GM21786 (cell line): ENCODE data around the gene GRIN2D.
"Not testable (repeated sequence)": the region's sequence is repeated elsewhere in the genome, so short reads cannot be mapped to it uniquely, and the experiment has no call there.

Source experiments
- ATAC-seq: cut with Tn5 transposase; IDR thresholded peaks from one replicate; pipeline ENCODE4 v1.9.1; 2021; ENCODE audit not compliant: unreplicated experiment

The GRIN2D gene

DNA sequence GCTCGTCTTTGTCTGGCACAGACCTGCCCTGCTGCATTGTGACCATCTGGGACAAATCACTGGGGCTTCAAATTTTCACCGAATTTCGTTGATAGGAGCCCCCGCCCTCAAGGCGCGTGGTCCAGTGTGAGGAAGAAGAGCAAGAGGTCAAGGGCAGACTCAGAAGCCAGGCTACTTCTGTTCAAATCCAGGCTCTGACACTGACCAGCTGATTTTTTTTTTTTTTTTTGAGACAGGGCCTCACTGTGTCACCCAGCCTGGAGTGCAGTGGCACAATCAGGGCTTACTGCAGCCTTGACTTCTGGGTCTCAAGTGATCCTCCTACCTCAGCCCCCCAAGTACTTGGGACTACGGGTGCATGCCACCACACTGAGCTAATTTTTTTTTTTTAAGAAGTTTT is 22.1 kb upstream of the GRIN2D start:
- ATAC-seq: no peak

DNA sequence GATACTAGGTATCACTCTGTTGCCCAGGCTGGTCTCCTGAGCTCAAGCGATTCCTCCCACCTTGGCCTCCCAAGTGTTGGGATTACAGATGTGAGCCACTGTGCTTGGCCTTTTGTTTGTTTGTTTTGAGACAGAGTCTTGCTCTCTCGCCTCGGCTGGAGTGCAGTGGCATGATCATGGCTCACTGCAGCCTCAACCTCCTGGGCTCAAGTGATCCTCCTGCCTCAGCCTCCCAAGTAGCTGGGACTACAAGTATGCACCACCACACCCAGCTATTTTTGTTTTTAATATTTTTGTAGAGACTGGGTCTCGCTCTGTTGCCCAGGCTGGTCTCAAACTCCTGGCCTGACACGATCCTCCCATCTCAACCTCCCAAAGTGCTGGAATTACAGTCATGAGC is 21.7 kb upstream of the GRIN2D start:
- not testable (repeated sequence) for ATAC-seq

DNA sequence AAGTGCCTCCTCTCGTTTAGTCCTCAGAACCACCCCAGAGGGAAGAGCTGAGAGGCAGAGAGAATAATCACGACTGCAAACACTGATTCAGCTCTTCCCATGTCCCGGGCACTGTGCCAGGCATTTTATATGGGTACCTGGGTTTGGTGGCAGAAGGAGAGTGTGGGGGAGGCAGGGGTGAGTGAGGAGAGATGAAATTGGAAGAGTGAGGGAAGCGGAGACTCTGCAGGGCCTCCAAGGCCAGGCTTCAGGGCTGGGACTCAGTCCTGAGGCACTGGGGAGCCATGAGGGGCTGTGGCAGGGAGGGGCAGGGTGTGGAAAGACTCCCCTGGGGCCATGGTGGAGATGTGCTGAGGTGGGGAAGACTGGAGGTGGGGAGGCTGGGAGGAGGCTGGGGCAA is 20.6 kb upstream of the GRIN2D start:
- no peak for ATAC-seq

DNA sequence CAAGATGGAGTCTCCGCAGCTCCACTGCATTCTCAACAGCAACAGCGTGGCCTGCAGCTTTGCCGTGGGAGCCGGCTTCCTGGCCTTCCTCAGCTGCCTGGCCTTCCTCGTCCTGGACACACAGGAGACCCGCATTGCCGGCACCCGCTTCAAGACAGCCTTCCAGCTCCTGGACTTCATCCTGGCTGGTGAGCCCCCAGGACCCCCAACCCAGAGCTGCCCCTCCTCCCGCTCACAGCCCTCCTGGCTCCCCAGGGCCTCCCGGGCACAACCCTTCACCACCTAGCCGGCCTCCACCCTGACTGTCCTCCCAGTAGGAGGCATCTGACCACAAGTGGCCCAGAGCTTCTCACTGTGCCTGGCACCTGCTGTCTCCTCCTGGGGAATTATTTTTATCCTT is 19.9 kb upstream of the GRIN2D start:
- ATAC-seq: no peak

DNA sequence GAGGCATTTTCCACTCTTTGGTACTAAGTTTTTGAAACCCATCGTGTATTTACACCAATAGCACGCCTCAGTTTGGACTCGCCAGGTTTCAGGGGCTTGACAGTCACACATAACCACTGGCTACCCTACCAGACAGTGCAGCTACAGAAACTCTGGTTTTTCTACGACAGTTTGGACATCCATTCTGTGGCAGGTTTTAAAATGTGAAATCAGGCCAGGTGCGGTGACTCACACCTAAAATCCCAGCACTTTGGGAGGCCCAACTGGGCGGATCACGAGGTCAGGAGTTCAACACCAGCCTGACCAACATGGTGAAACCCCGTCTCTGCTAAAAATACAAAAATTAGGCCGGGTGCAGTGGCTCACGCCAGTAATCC is 15.3 kb upstream of the GRIN2D start:
- no peak for ATAC-seq

DNA sequence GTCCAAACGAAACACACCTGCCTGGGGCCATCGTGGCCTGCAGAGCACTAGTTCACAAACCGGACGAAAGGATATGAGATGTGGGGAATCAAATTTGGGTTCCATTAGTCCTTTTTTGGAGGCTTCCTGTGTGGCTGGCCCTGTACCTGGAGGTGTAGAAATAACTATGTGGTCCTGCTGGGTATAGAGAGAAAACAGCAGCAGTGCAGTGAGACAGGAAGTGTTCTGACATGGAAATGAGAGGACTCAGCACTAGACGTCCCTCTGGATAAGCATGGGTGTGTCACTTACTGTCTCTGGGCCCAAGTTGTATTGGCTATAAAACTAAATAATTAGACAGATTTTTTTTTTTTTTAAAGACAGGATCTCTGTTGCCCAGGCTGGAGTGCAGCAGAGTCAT is 14.4 kb upstream of the GRIN2D start:
- no peak for ATAC-seq

DNA sequence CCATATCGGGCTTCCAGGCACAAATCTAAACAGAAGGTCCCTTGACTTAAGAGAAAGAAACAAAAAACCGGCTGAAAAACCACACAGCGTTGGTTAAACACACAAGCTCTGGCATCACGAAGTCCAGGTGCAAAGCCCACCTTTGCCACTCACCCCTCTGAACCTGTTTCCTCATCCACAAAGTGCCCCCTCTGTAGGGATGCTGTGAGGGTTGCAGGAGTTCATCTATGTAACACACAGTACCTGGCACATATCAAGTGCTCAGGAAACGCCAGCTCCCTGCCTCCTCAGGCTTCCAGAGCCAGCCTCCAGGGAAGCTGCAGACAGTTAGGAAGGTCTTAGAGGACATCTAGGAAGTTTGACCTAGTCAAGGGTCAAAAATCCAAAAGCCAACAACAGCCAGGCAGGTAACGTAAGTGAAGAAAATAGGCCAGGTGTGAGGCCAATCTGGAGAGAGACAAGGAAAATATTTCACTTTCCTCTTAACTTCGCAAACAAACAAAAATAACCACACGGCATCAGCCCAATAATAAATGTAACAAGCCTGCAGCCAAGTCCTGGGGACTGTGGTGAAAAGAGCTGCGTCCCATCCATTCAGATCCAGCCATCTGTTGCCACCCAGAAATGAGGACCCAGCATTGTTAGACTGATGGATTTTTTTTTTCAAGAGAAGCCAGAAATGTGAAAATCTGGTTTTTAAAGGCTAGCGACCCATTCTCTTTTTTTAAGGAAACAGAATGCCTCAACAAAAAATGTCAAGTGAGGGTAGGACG is 12.1 kb upstream of the GRIN2D start:
- no peak for ATAC-seq

DNA sequence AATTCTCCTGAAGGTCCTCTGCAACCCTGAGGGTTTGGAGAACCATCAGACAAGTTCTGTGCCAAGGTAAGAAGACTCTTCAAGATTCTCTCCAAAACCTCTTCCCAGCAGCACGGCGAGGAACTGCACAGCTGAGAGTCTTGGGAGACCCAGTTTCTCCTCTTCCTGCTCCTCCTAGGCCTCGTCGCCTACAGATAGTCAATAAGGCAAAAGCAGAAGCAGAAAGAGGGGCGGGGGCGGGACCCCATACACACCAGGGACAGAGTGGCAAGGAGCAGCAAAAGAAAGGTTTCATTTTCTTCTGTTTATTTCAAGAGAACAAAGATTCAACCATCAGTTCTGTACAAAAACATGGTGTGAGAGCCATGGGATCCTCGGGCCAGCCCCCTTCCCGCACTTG is 11.2 kb upstream of the GRIN2D start:
- ATAC-seq: no peak

DNA sequence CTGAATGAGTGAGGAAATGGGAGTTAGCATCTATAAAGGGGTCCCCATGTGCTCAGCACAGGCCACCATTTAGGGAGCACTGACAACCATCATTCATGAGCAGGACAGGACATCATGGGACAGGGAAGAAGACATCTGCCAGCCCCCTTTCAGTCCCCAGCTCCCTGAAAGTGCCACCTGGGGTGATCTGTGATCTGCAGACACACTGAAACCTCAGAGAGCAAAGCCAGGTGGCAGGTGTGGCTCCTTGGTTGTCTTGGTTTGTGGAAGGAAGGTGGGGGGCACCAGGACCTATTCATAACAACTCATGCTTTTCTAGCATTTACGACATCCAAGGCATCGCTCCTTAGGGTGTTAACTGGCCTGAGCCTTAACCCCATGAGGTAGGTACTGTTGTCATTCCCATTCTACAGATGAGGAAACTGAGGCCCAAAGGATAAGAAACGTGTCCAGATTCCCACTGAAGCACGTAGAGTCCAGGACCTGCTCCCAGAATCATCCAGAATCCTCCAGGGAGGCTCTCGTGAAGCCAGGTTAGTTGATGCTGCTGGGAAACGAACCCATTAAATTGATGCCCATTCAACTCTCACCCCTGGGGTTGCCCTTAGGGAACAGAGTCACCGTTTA is 7.9 kb upstream of the GRIN2D start:
- no peak for ATAC-seq

DNA sequence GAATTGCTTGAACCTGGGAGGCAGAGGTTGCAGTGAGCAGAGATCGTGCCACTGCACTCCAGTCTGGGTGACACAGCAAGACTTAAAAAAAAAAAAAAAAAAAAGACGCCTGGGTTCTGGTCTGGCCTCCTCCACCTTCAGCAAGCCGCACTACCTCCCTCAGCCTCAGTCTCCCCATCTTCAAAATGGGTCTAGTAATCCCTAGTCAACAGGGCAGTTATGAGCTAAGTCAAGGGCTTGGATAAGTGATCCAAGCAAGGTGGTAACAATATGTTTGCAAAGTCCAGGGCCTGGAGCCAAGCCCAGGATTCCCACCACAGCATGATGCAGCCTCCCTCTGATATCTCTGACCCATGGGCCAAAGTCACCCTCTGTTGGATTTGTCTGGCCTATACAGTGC is 6.5 kb upstream of the GRIN2D start:
- no peak for ATAC-seq

DNA sequence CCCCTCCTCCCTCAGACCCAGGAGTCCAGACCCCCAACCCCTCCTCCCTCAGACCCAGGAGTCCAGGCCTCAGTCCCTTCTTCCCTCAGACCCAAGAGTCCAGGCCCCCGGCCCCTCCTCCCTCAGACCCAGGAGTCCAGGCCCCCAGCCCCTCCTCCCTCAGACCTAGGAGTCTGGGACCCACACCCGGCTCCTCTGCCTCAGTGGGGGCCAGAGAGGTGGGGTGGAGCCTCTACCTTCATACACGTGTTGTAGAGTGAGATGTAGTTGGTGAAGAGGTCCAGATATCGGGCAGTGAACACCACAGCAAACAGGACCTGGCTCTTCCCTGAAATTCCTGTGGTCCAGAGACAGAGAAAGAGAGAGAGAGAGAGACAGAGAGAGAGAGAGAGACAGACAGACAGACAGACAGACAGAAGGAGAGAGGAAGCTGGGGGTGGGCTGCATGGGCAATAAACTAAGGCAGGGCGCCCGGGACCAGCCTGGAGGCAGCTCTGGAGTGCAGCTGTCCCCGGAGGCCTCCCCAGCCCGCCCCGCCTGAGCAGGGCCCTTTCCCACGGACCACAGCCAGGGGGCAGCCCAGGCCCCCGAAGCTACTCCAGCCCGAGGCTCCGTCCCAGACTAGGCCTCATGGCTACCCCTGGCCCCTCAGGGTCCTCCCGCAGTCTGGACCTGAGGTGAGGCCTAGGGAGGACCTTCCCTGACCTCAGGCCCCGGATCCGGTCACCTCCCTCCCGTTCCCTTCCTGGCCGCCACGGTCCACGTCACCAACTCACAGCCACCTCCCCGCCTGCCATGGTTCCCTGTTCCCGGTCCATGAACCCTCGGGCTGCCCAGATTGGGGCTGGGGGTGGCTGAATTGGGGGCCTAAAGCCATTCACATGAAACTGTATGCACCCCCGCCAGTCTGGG is 3.0 kb upstream of the GRIN2D start:
- no peak for ATAC-seq

DNA sequence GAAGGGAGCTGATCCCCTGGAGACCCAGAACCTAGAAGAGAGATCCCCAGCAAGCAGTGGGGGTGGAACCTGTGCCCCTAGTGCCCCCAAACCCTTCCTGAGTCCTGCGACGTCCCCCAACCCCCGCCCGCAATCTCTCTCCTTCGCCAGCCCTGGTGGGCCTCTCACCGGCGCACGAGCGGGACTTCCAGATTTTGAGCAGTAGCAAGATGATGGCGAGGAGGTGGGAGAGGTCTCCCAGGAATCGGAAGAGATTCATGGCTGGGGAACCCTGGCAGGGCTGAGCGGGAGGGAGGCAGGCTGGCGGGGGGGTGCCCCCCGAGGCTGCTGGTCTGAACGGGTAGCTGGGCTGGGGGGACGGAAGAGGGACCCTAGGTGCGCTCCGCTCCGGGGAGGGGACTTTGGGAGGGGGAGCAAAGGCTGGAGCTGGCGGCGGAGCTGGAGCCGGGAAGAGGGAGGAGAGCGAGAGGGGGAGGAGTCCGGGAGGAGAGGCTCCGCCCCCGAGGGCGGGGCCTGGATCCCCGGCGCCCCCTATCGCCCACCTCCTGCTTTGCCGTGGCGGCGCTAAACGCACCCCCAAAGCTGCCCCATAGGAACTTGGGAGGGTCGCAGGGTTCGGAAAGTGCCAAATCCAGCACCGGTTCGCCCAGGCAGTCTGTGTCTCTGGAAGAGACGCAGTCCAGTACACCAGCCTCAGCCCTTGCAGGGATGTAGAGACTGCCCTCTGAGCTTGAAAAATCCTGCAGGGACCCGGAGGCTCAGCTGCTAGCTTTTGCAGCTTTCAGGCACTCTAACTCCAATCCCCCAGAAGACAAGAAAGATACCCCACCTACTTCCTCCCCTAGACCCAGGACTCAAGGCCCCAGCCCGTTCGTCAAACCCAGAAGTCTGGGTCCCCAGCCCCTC is 2.1 kb upstream of the GRIN2D start, which contains the start of gene KDELR1:
Gene KDELR1 (minus strand): TSS at position 452 of the 906 bp plus-strand sequence. CDS start 193 bp downstream, at position 259.
- no peak for ATAC-seq

DNA sequence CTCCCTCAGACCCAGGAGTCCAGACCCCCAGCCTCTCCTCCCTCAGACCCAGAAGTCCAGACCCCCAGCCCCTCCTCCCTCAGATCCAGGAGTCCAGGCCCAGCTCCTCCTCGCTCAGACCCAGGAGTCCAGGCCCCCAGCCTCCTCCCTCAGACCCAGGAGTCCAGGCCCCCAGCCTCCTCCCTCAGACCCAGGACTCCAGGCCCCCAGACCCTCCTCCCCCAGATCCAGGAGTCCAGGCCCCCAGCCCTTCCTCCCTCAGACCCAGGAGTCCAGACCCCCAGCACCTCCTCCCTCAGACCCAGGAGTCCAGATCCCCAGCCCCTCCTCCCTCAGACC is 1.5 kb upstream of the GRIN2D start:
- not testable (repeated sequence) for ATAC-seq

DNA sequence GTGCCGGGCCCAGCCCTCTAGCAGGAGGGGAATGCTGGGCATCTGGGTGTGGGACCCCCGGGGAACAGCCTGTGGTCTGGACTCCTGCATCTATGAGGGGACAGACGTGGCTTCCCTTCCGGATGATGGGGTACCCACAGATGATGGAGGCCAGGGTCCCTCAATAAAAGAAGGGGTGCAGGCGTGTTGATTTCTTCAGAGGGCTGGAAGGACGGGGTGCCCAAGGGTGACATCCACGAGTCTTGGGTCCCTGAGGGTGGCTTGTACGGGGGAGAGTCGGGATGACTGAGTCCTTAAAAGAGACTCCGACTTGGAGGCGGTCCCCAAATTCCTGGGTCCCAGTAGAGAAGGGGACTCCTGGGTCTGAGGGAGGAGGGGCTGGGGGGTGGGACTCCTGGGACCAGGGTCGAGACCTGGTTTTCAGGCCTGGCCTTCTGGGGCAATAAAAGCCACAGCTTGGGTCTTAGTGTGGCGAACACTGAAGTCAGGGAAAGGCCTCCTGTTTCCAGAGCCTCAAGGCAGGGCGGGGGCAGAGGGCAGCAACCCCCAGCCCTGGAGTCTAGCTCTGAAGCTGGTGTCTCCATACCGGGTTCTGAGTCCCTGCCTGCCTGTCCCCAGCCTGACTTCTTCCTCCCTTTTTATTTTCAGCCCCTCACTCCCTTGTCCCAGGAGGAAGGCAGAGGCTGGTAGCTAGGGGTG is 459 bp upstream of the GRIN2D start:
- no peak for ATAC-seq

DNA sequence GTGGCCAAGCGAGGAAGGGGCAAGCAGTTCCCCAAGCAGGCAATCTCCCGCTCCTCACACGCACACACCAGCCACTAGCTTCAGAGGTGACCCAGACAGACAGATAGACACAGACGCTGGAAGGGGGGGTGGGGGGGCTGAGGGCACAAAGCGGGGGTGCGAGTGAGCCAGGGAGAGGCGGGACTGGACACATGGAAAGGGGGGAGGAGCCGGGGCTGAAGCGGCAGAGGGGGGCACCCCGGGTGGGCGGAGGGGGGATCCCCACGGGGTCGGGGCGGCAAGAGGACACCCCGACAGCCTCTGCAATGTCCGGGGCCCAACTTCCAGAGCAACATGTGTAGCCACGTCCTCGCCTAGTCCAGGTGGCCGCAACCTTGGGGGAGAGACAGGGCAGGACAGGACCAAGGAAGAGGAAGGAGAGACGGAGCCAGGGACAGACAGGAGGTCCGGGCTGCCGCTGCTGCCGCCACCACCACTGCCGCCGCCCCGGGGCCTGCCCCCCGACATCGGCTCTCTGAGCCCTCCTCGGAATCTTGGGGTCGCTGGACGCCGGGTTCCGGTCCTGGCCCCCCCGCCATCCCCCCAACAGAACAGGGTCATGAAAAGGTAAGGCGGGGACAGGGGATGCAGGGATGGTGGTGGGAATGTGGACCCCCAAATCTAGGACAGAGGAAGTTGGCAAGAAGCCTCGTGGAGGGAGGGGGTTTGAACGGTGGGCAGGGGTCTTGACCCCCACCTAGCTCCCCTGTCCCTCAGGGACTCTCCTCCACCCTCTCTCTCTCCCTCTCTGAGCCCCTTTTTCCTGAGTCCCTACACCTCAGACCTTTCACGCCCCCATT is 1.1 kb downstream of the GRIN2D start:
- ATAC-seq: no peak

DNA sequence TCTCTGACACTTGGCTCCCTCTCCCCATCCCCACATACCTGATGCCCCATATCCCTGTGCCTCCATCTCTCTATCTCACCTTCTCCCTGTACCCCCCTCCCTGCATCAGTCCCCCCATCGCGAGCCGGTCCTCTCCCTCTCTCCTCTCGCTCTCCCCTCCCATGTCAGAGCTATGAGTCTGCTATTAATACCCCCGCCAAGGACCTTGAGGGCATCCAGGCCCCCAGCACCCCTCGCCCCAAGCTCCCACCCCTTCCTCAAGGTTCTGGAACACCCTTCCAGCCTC is 1.6 kb downstream of the GRIN2D start:
- no peak for ATAC-seq

DNA sequence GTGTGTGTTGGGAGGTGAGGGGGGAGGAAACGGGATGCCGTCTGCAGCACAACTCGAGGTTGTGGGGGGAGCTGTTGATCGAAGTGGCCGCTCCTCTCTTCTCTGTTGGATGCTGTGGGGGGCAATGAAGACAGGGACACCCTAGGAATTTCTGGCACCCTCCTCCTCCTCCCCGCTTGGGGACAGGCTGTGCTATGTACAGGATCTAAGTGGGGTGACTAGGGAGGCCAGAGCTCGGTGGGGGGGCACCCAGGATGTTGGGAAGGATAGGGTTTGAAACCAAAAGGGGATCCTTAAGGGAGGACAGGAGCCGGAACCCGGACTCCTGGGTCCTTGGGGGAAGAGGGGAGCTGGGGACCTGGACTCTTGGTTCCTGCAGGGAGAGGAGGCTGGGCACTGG is 2.0 kb downstream of the GRIN2D start:
- ATAC-seq: no peak

DNA sequence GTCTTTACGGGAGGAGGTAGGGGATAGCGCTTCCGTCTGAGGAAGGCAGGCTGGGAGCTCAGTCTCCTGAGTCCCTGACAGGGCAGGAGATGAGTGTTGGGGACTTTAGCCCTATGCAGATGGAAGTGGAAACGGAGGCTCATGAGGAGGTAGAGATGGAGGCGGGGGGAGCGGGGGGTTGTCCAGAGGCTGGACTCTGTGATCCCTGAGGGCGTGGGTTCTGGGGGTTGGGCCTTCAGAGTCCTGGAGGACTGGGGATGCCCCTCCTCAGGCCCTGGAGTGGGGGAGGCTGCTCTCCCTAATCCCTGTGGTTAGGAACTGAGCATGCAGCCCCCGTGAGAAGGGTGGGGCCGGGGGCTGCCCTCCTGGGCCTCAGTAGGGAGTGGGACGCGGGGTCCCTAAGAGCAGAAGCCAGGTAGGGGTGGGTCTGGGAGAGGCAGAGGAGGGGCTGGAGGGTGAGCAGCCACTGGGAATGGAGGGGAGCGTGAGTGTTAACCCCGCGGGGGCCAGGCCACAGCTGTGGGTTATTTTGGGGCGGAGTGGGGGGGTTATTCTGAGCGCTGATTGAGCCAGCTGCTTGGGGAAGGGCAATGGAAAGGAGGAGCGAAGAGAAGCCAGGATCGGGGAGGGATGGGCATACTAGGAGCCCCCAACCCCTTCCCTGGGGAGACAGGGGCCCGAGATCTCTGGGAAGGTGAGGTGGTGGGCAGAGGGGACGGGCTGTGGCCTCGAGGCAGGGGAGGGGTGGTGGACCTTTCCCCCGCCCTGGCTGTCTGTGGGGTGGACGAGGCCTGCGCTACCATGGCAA is 2.8 kb downstream of the GRIN2D start:
- no peak for ATAC-seq

DNA sequence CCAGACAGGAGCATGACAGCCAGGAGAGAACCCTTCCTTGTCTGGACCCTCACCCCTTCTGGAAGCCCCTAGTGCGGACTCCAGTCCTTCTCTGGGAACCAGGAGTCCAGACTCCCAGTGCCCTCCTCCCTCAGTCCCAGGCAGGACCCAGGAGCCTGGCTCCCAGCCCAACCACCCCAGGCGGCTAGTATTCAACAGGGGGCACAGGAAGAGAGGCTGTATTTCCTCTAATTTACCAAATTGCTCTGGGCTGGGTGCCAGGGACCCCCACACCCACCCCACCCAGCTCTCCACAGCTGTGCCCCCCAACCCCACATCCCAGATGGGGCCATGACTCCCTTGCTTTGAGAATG is 3.3 kb downstream of the GRIN2D start:
- ATAC-seq: no peak
